Measurements from ENCODE around the gene CCDC7. TPM values are rescaled to one million over a fixed set of nuclear protein-coding genes. Genes with fewer than 3 reads are reported as not detected.
"Not testable (repeated sequence)": the region's sequence is repeated elsewhere in the genome, so short reads cannot be mapped to it uniquely, and the experiment has no call there.

Gene CCDC7
- total and polyA plus RNA-seq, 8 donors: 1.0 to 27.2 (median 5.3) TPM

DNA sequence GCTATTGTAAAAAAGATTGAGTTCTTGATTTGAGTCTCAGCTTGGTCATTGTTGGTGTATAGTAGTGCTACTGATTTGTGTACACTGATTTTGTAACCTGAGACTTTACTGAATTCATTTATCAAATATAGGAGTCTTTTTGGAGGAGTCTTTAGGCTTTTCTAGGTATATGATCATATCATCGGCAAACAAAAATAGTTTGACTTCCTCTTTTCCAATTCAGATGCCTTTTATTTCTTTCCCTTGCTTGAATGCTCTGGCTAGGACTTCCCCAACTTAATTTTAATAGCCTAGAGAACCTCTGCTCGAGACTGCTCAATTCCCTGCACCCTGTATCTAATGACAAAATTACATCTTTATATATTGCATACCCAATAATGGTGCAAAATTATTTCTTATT, 154.4 kb downstream of the CCDC7 start:
- DNase-seq: no peak
- H3K9me3 ChIP-seq: peaks cover 0 to 50% (median 26%) of the 10 kb centered on the region in 4 donors
- H3K4me3 ChIP-seq: no peak overlapping the region
- H3K27me3 ChIP-seq: no peaks in the 10 kb centered on the region
- H3K36me3 ChIP-seq: peaks cover 8 to 36% (median 13%) of the 10 kb centered on the region in 4 donors
- WGBS, 5 donors: 71 to 82% (median 78%) methylated on average over 2 of the region's 2 CpGs
- intact Hi-C loops (cut with DNase I; ENCODE audit: low total_unique reads): no loop called here
- H3K4me1 ChIP-seq: no peaks in the 10 kb centered on the region
- H3K27ac ChIP-seq: no peak overlapping the region
- no peak for TF ChIP-seq POLR2AphosphoS5 (IDR thresholded peaks at IDR 0.05)
- no peak for TF ChIP-seq EP300 (IDR thresholded peaks at IDR 0.05)
- TF ChIP-seq POLR2A (IDR thresholded peaks at IDR 0.05): no peak
- TF ChIP-seq, protein P1, sequence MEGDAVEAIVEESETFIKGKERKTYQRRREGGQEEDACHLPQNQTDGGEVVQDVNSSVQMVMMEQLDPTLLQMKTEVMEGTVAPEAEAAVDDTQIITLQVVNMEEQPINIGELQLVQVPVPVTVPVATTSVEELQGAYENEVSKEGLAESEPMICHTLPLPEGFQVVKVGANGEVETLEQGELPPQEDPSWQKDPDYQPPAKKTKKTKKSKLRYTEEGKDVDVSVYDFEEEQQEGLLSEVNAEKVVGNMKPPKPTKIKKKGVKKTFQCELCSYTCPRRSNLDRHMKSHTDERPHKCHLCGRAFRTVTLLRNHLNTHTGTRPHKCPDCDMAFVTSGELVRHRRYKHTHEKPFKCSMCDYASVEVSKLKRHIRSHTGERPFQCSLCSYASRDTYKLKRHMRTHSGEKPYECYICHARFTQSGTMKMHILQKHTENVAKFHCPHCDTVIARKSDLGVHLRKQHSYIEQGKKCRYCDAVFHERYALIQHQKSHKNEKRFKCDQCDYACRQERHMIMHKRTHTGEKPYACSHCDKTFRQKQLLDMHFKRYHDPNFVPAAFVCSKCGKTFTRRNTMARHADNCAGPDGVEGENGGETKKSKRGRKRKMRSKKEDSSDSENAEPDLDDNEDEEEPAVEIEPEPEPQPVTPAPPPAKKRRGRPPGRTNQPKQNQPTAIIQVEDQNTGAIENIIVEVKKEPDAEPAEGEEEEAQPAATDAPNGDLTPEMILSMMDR (IDR thresholded peaks at IDR 0.05): no peak

DNA sequence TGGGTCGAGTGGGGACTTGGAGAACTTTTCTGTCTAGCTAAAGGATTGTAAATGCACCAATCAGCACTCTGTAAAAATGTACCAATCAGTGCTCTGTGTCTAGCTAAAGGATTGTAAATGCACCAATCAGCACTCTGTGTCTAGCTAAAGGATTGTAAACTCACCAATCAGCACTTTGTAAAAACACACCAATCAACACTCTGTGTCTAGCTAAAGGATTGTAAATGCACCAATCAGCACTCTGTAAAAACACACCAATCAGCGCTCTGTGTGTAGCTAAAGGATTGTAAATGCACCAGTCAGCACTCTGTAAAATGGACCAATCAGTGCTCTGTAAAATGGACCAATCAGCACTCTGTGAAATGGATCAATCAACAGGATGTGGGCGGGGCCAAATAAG, 155.6 kb downstream of the CCDC7 start:
- H3K9me3 ChIP-seq: peaks cover 0 to 50% (median 27%) of the 10 kb centered on the region in 4 donors
- H3K4me1 ChIP-seq; H3K27me3 ChIP-seq; H3K4me3 ChIP-seq; DNase-seq; intact Hi-C loops (cut with DNase I; ENCODE audit: low total_unique reads); H3K27ac ChIP-seq: not testable (repeated sequence)
- WGBS, 5 donors: 71 to 84% (median 83%) methylated on average over 3 of the region's 3 CpGs
- peaks cover 8 to 42% (median 15%) of the 10 kb centered on the region in 4 donors for H3K36me3 ChIP-seq

DNA sequence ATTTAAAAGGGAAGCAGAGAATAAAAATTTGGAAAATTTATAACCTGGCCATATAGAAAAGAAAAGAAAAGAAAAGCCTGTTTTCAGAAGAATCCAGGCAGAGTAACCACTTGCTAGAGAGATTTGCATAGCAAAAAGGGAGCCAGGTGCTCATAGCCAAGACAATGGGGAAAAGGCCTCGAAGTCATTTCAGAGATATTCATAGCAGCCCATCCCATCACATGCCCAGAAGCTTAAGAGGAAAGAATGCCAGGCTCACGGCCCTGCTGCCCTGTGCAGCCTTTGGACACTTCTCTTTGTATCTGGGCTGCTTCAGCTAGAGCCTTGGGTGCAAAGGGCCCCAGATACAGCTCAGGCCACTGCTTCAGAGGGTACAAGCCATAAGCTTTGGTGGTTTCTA, 159.8 kb downstream of the CCDC7 start:
- Histone ChIP-seq H3K36me3 (peaks cover 4 to 23% (median 6%) of the 10 kb centered on the region in 4 donors), H3K4me3 (no peak overlapping the region), H3K9me3 (peaks cover 0 to 20% (median 13%) of the 10 kb centered on the region in 4 donors), H3K27me3 (no peaks in the 10 kb centered on the region), H3K27ac (no peak overlapping the region), H3K4me1 (no peaks in the 10 kb centered on the region)
- DNase-seq: no peak
- intact Hi-C loops (cut with DNase I; ENCODE audit: low total_unique reads): no loop called here
- WGBS, 5 donors: 61 to 89% (median 76%) methylated on average over 2 of the region's 2 CpGs
- TF ChIP-seq POLR2A (IDR thresholded peaks at IDR 0.05): no peak
- no peak for TF ChIP-seq POLR2AphosphoS5 (IDR thresholded peaks at IDR 0.05)
- TF ChIP-seq EP300 (IDR thresholded peaks at IDR 0.05): no peak
- TF ChIP-seq, protein P1 (IDR thresholded peaks at IDR 0.05): no peak

DNA sequence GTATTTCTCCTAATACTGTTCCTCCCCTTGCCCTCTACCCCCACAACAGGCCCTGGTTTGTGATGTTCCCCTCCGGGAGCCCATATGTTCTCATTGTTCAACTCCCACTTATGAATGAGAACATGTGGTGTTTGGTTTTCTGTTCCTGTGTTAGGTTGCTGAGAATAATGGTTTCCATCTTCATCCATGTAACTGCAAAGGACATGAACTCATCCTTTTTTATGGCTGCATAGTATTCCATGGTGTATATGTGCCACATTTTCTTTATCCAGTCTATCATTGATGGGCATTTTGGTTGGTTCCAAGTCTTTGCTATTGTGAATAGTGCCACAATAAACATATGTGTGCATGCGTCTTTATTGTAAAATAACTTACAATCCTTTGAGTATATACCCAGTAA, 164.6 kb downstream of the CCDC7 start:
- intact Hi-C loops (cut with DNase I; ENCODE audit: low total_unique reads); H3K27ac ChIP-seq: not testable (repeated sequence)
- WGBS, 5 donors: 93 to 100% (median 96%) methylated on average over 2 of the region's 2 CpGs

DNA sequence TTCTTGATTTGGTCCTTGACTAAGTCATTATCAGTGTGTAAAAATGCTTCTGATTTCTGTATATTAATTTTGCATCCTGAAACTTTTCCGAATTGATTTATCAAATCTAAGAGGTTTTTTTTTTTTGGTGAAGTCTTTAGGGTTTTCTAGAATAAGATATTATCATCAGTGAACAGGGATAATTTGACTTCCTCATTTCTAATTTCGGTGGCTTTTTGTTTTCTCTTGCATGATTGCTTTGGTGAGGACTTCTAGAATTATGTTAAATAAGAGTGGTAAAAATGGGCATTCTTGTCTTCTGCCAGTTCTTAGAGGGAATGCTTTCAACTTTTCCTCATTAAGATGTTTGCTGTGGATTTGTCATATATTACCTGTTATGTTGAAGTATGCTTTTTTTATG, 170.5 kb downstream of the CCDC7 start:
- no peak overlapping the region for H3K4me3 ChIP-seq
- no peak overlapping the region for H3K27ac ChIP-seq
- H3K4me1 ChIP-seq: no peaks in the 10 kb centered on the region
- 62 to 93% (median 84%) methylated on average over 2 of the region's 2 CpGs for WGBS, 5 donors
- no peaks in the 10 kb centered on the region for H3K36me3 ChIP-seq
- H3K27me3 ChIP-seq: no peaks in the 10 kb centered on the region
- intact Hi-C loops (cut with DNase I; ENCODE audit: low total_unique reads): no loop called here
- TF ChIP-seq EP300 (IDR thresholded peaks at IDR 0.05): no peak
- no peak for TF ChIP-seq POLR2A (IDR thresholded peaks at IDR 0.05)
- no peak for TF ChIP-seq POLR2AphosphoS5 (IDR thresholded peaks at IDR 0.05)
- TF ChIP-seq, protein P1 (IDR thresholded peaks at IDR 0.05): no peak
- DNase-seq: no peak
- peaks cover 0 to 24% (median 10%) of the 10 kb centered on the region in 4 donors for H3K9me3 ChIP-seq

More for the DNA sequence above, 164.6 kb downstream of the CCDC7 start:
- H3K27me3 ChIP-seq, H3K4me1 ChIP-seq, H3K4me3 ChIP-seq, H3K36me3 ChIP-seq, DNase-seq: not testable (repeated sequence)
- peaks cover 0 to 24% (median 5%) of the 10 kb centered on the region in 4 donors for H3K9me3 ChIP-seq
